OCI-LY1 (cell line): ENCODE measurements around the gene PCBP3.
A peak's percentile ranks its signal among the peaks of the same experiment; 100 is the strongest.

ENCODE experiments used
- H2AFZ ChIP-seq: fragments of 200-600 bp; sonication (generic), shearing (Covaris generic); 2 replicates; pipeline ENCODE4 v1.6.0; 2014; ENCODE audit warnings: antibody characterized with exemption, mild to moderate bottlenecking, low read length
- H3F3A ChIP-seq: fragments of 200-600 bp; sonication (generic), shearing (Covaris generic); 2 replicates; pipeline ENCODE4 v1.6.0; 2014; ENCODE audit warnings: mild to moderate bottlenecking, antibody characterized with exemption, low read length, moderate library complexity; ENCODE audit not compliant: insufficient read depth
- H3K27ac ChIP-seq: fragments of 200-600 bp; sonication (generic); 2 replicates; pipeline ENCODE4 v1.5.1; 2014; ENCODE audit warnings: low read length, mixed run types, mild to moderate bottlenecking, low read depth; ENCODE audit not compliant: poor library complexity, severe bottlenecking
- H3K27me3 ChIP-seq: fragments of 200-600 bp; sonication (generic); 2 replicates; pipeline ENCODE4 v1.6.0; 2014; ENCODE audit warnings: antibody characterized with exemption, mild to moderate bottlenecking, low read length, moderate library complexity; ENCODE audit not compliant: insufficient read depth
- H3K36me3 ChIP-seq: fragments of 200-600 bp; sonication (generic); 2 replicates; pipeline ENCODE4 v1.6.1; 2014; ENCODE audit warnings: mild to moderate bottlenecking, antibody characterized with exemption, low read length, moderate library complexity, mixed read lengths; ENCODE audit not compliant: insufficient read depth
- H3K4me1 ChIP-seq: fragments of 200-600 bp; sonication (generic); 2 replicates; pipeline ENCODE4 v1.5.1; 2014; ENCODE audit warnings: mild to moderate bottlenecking, low read length, moderate library complexity; ENCODE audit not compliant: insufficient read depth, severe bottlenecking
- H3K4me2 ChIP-seq: fragments of 200-600 bp; sonication (generic), shearing (Covaris generic); 2 replicates; pipeline ENCODE4 v1.6.1; 2014; ENCODE audit warnings: low read length
- H3K4me3 ChIP-seq: fragments of 200-600 bp; sonication (generic); 2 replicates; pipeline ENCODE4 v1.5.1; 2014; ENCODE audit warnings: low read length, low read depth, mild to moderate bottlenecking, mixed read lengths; ENCODE audit not compliant: poor library complexity, severe bottlenecking
- H3K79me2 ChIP-seq: fragments of 200-600 bp; shearing (Covaris generic); 2 replicates; pipeline ENCODE4 v1.6.1; 2016; ENCODE audit warnings: mixed run types, low read length, mixed read lengths; ENCODE audit not compliant: insufficient read depth
- H3K9ac ChIP-seq: fragments of 200-600 bp; sonication (generic), shearing (Covaris generic); 2 replicates; pipeline ENCODE4 v1.6.1; 2014; ENCODE audit warnings: mild to moderate bottlenecking, low read length, mixed read lengths
- H3K9me2 ChIP-seq: fragments of 200-600 bp; sonication (generic), shearing (Covaris generic); 2 replicates; pipeline ENCODE4 v1.6.1; 2014; ENCODE audit warnings: low read depth, mild to moderate bottlenecking, low read length, mixed read lengths
- H3K9me3 ChIP-seq: fragments of 200-600 bp; shearing (Covaris generic); 2 replicates; pipeline ENCODE4 v1.6.1; 2014; ENCODE audit warnings: low read length, mixed read lengths
- H4K20me1 ChIP-seq: fragments of 200-600 bp; sonication (generic), shearing (Covaris generic); 2 replicates; pipeline ENCODE4 v1.6.0; 2016; ENCODE audit warnings: mild to moderate bottlenecking, low read length; ENCODE audit not compliant: insufficient read depth
- CTCF ChIP-seq: fragments of 200-600 bp; sonication (generic), shearing (Covaris generic); IDR thresholded peaks from 2 replicates; pipeline ENCODE4 v1.5.1; 2017; ENCODE audit warnings: mild to moderate bottlenecking, antibody characterized with exemption, low read length, moderate library complexity, mixed read lengths
- EZH2 ChIP-seq: fragments of 200-600 bp; sonication (generic), shearing (Covaris generic); IDR thresholded peaks from 2 replicates; pipeline ENCODE4 v1.8.0; 2017; ENCODE audit warnings: borderline replicate concordance, mixed run types, mild to moderate bottlenecking, antibody characterized with exemption, low read length, moderate library complexity, mixed read lengths

The PCBP3 gene

GRCh38 chr21:45818904-45819285, 175.4 kb downstream of the PCBP3 start:
- H3K9ac ChIP-seq, result no peak overlapping the region
- no peak overlapping the region for H3K27ac ChIP-seq
- no peak overlapping the region for H3K4me2 ChIP-seq
- H4K20me1 ChIP-seq, result no peaks in the 10 kb centered on the region
- no peaks in the 10 kb centered on the region for H3K79me2 ChIP-seq
- no peaks in the 10 kb centered on the region for H3K9me3 ChIP-seq
- H3K27me3 ChIP-seq, result no peaks in the 10 kb centered on the region
- no peaks in the 10 kb centered on the region for H3F3A ChIP-seq
- no peak overlapping the region for H2AFZ ChIP-seq
- H3K4me1 ChIP-seq, result no peaks in the 10 kb centered on the region
- no peaks in the 10 kb centered on the region for H3K9me2 ChIP-seq
- TF ChIP-seq EZH2 (no peak), CTCF (no peak)
- no peak overlapping the region for H3K4me3 ChIP-seq
- H3K36me3 ChIP-seq, result no peaks in the 10 kb centered on the region

- Histone ChIP-seq H2AFZ (no peak overlapping the region), H3K9me3 (no peaks in the 10 kb centered on the region), H3F3A (no peaks in the 10 kb centered on the region), H4K20me1 (no peaks in the 10 kb centered on the region), H3K79me2 (no peaks in the 10 kb centered on the region), H3K27ac (no peak overlapping the region), H3K36me3 (no peaks in the 10 kb centered on the region), H3K27me3 (no peaks in the 10 kb centered on the region), H3K9me2 (no peaks in the 10 kb centered on the region), H3K4me3 (no peak overlapping the region), H3K4me1 (no peaks in the 10 kb centered on the region), H3K9ac (no peak overlapping the region), H3K4me2 (no peak overlapping the region)
- TF ChIP-seq EZH2 (no peak), CTCF (no peak)
Measured at GRCh38 chr21:45819478-45820170, 176.1 kb downstream of the PCBP3 start.

- Histone ChIP-seq H3K9me3 (no peaks in the 10 kb centered on the region), H3K79me2 (no peaks in the 10 kb centered on the region), H3K9me2 (no peaks in the 10 kb centered on the region), H3K4me1 (no peaks in the 10 kb centered on the region), H2AFZ (no peak overlapping the region), H3K36me3 (no peaks in the 10 kb centered on the region), H3K9ac (no peak overlapping the region), H4K20me1 (no peaks in the 10 kb centered on the region), H3K4me3 (no peak overlapping the region), H3K27me3 (no peaks in the 10 kb centered on the region), H3K4me2 (no peak overlapping the region), H3F3A (no peaks in the 10 kb centered on the region), H3K27ac (no peak overlapping the region)
- no peak for TF ChIP-seq EZH2
- TF ChIP-seq CTCF, result peak; percentile 76; the same call in 1 of the 2 replicates
Measured at GRCh38 chr21:45820171-45821091, 176.9 kb downstream of the PCBP3 start.
